ENCODE measurements around the gene ARHGEF18. TPM values are rescaled to one million over a fixed set of nuclear protein-coding genes. Genes with fewer than 3 reads are reported as not detected.

The ARHGEF18 gene
- total and polyA plus RNA-seq, 2 donors (not counting 1 experiment from before 2014, with no cell fraction given): 74.0 to 94.9 TPM

DNA sequence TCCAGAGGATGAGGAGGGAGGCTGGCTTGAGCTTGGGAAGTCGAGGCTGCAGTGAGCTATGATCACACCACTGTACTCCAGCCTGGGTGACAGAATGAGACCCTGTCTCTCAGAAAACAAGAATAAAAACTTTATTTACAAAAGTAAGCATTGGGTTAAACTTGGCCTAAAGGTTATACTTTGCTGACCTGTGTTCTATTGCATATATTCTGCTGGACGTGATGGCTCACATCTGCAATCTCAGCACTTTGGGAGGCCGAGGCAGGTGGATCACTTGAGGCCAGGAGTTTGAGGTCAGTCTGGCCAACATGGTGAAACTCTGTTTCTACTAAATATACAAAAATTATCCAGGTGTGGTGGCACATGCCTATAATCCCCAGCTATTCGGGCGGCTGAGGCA lies 6.6 kb upstream of the ARHGEF18 start:
- POLR2A ChIA-PET: no interaction called here
- no peak overlapping the region for H3K27ac ChIP-seq (ENCODE audit: low read length in 2 of 2)
- peaks cover 39% of the 10 kb centered on the region for H3K79me2 ChIP-seq (ENCODE audit: control insufficient read depth, insufficient read depth, low read length)
- no peak overlapping the region for H2AFZ ChIP-seq (ENCODE audit: insufficient read depth, low read depth, low read length, poor library complexity, severe bottlenecking)
- no peak for ATAC-seq (ENCODE audit: low read depth)
- Mint-ChIP-seq H3K4me3 (no peak overlapping the region), H3K27me3 (no peaks in the 10 kb centered on the region), H3K4me1 (peaks cover 79% of the 10 kb centered on the region), H3K9me3 (ENCODE audit: insufficient read depth) (no peaks in the 10 kb centered on the region), H3K27ac (peak overlapping the region; percentile 61)
- H4K20me1 ChIP-seq (ENCODE audit: control insufficient read depth, insufficient read depth, low read length, poor library complexity, severe bottlenecking): no peaks in the 10 kb centered on the region
- CTCF ChIA-PET: interaction anchor here (0.8 to 10.8 kb wide), 9 partner anchors 9 to 478 kb away, joined by 4 to 179 read pairs (median 18); partner anchors contain the start of gene ARHGEF18
- no peak for DNase-seq
- TF ChIP-seq EZH2 (IDR thresholded peaks at IDR 0.05; ENCODE audit: borderline replicate concordance, insufficient read depth, low read depth, low read length, poor library complexity, severe bottlenecking) (no peak), CTCF (IDR thresholded peaks at IDR 0.05) (no peak)
- no peak overlapping the region for H3K4me3 ChIP-seq (ENCODE audit: control extremely low read depth in 1 of 5, extremely low read depth in 1 of 5, insufficient read depth in 1 of 5, low read depth in 2 of 5, low read length in 4 of 5)
- H3K4me1 ChIP-seq (ENCODE audit: control insufficient read depth in 2 of 2, insufficient read depth in 2 of 2, low read length in 2 of 2): peaks cover 93 to 99% of the 10 kb centered on the region in 2 donors
- WGBS (ENCODE audit: insufficient coverage): 100% methylated on average over 1 of the region's 5 CpGs
- H3K9ac ChIP-seq (ENCODE audit: low read length): no peak overlapping the region
- no peaks in the 10 kb centered on the region for H3K36me3 ChIP-seq (replicated peaks in 1 of 2; ENCODE audit: control extremely low read depth in 1 of 2, control insufficient read depth in 1 of 2, extremely low read depth in 1 of 2, insufficient read depth in 2 of 2, low read length in 1 of 2)
- peaks cover 0 to 14% (median 0%) of the 10 kb centered on the region in 3 donors for H3K9me3 ChIP-seq (ENCODE audit: control extremely low read depth in 1 of 3, control insufficient read depth in 2 of 3, insufficient read depth in 1 of 3, low read length in 2 of 3)
- intact Hi-C loops (cut with micrococcal nuclease): loop anchor here (10.0 kb wide), 2 partner anchors 363 to 567 kb away; partner anchors contain the start of genes FCER2 and VAV1
- H3K27me3 ChIP-seq (replicated peaks in 1 of 4; ENCODE audit: control extremely low read depth in 1 of 4, control insufficient read depth in 3 of 4, insufficient read depth in 4 of 4, low read length in 3 of 4): no peaks in the 10 kb centered on the region
- H3K4me2 ChIP-seq (replicated peaks; ENCODE audit: low read depth, low read length, poor library complexity, severe bottlenecking): peak overlapping the region; percentile 11

GRCh38 chr19:7346488-7346971 lies 2.2 kb upstream of the ARHGEF18 start:
- Histone ChIP-seq H3K4me2 (replicated peaks; ENCODE audit: low read depth, low read length, poor library complexity, severe bottlenecking) (peak overlapping the region; percentile 90), H3K36me3 (replicated peaks in 1 of 2; ENCODE audit: control extremely low read depth in 1 of 2, control insufficient read depth in 1 of 2, extremely low read depth in 1 of 2, insufficient read depth in 2 of 2, low read length in 1 of 2) (peaks cover 0 to 3% of the 10 kb centered on the region in 2 experiments), H3K27ac (ENCODE audit: low read length in 2 of 2) (peak overlapping the region; percentile 96 to 99), H2AFZ (ENCODE audit: insufficient read depth, low read depth, low read length, poor library complexity, severe bottlenecking) (no peak overlapping the region), H3K27me3 (replicated peaks in 1 of 4; ENCODE audit: control extremely low read depth in 1 of 4, control insufficient read depth in 3 of 4, insufficient read depth in 4 of 4, low read length in 3 of 4) (no peaks in the 10 kb centered on the region), H3K9ac (ENCODE audit: low read length) (peak overlapping the region; percentile 65), H3K79me2 (ENCODE audit: control insufficient read depth, insufficient read depth, low read length) (peaks cover 62% of the 10 kb centered on the region), H4K20me1 (ENCODE audit: control insufficient read depth, insufficient read depth, low read length, poor library complexity, severe bottlenecking) (peaks cover 1% of the 10 kb centered on the region), H3K9me3 (ENCODE audit: control extremely low read depth in 1 of 3, control insufficient read depth in 2 of 3, insufficient read depth in 1 of 3, low read length in 2 of 3) (peaks cover 0 to 17% (median under 1%) of the 10 kb centered on the region in 3 donors), H3K4me3 (ENCODE audit: control extremely low read depth in 1 of 5, extremely low read depth in 1 of 5, insufficient read depth in 1 of 5, low read depth in 2 of 5, low read length in 4 of 5) (peak overlapping the region in 4 of 5 experiments; percentile 36 to 57 (median 48)), H3K4me1 (ENCODE audit: control insufficient read depth in 2 of 2, insufficient read depth in 2 of 2, low read length in 2 of 2) (peaks cover 67 to 84% of the 10 kb centered on the region in 2 donors)
- ChIA-PET CTCF (interaction anchor here (1.2 to 1.7 kb wide), 2 partner anchors 34 to 163 kb away, joined by 4 read pairs; no protein-coding TSS in a partner anchor), POLR2A (interaction anchor here (0.6 to 1.5 kb wide), 3 partner anchors 10 to 596 kb away, joined by 3 to 6 read pairs (median 4); no protein-coding TSS in a partner anchor)
- H3K27ac Mint-ChIP-seq: peak overlapping the region; percentile 96
- 54% methylated on average over 6 of the region's 7 CpGs for WGBS (ENCODE audit: insufficient coverage)
- H3K9me3 Mint-ChIP-seq (ENCODE audit: insufficient read depth): no peaks in the 10 kb centered on the region
- DNase-seq: peak; percentile 56
- H3K4me3 Mint-ChIP-seq: peak overlapping the region; percentile 83
- H3K4me1 Mint-ChIP-seq: peaks cover 76% of the 10 kb centered on the region
- TF ChIP-seq CTCF (IDR thresholded peaks at IDR 0.05) (no peak), EZH2 (IDR thresholded peaks at IDR 0.05; ENCODE audit: borderline replicate concordance, insufficient read depth, low read depth, low read length, poor library complexity, severe bottlenecking) (no peak)
- no peak for ATAC-seq (ENCODE audit: low read depth)
- intact Hi-C loops (cut with micrococcal nuclease): loop anchor here (1.0 to 10.0 kb wide), 5 partner anchors 51 to 1659 kb away; partner anchors contain the start of genes FCER2 and VAV1
- no peaks in the 10 kb centered on the region for H3K27me3 Mint-ChIP-seq

Measured in B cell (primary cell).